Prostate gland (tissue), 2 donors: ENCODE measurements around the gene PDE11A. TPM values are rescaled to one million over a fixed set of nuclear protein-coding genes. Genes with fewer than 3 reads are reported as not detected.

Experiments
- DNase-seq: peaks from one replicate; pipeline ENCODE4 v3.0.0-alpha.2; 2019; ENCODE audit warnings: low spot score
- H3K27ac ChIP-seq, 2 donors: fragments of 200-600 bp; sonication (generic); 2 replicates each; pipeline ENCODE4 v1.5.1; 2017 to 2019
- H3K27me3 ChIP-seq: fragments of 200-600 bp; sonication (generic); replicated peaks from 2 replicates; pipeline ENCODE4 v1.5.1; 2019; ENCODE audit not compliant: insufficient read depth
- H3K36me3 ChIP-seq, 2 donors: fragments of 200-600 bp; sonication (generic); 1 replicate in 1 of 2; 2 replicates in 1 of 2; pipeline versions ENCODE4 v1.5.1 to v1.8.1; 2017 to 2019
- H3K4me1 ChIP-seq: fragments of 200-600 bp; sonication (generic); replicated peaks from 2 replicates; pipeline ENCODE4 v1.5.1; 2019
- H3K4me3 ChIP-seq, 2 donors: fragments of 200-600 bp; sonication (generic); 2 replicates each; pipeline ENCODE4 v1.5.1; 2017 to 2019
- H3K9me3 ChIP-seq: fragments of 200-600 bp; sonication (generic); 2 replicates; pipeline ENCODE4 v1.5.1; 2017
- POLR2A ChIP-seq: fragments of 450-650 bp; IDR thresholded peaks from one replicate; pipeline ENCODE4 v1.6.1; 2016; ENCODE audit warnings: antibody characterized with exemption, mild to moderate bottlenecking
- POLR2AphosphoS5 ChIP-seq: sonication (generic); formaldehyde crosslinking; IDR thresholded peaks from one replicate; pipeline ENCODE4 v1.6.1; 2017; ENCODE audit warnings: antibody characterized with exemption
- WGBS: methylation state at CpG from one replicate; pipeline ENCODE4 v1.1.5; 2018; 5-methylcytosine and 5-hydroxymethylcytosine counted together
- intact Hi-C: fragments of 100-400 bp; cut with DNase I; formaldehyde crosslinking; loops from one replicate; pipeline ENCODE4 v1.14.2; 2022
- small RNA-seq, 2 donors: library from RNA; depleted of rRNA; stranded (forward); fragments of <200 nt; gene quantifications; one replicate each; pipeline ENCODE3, GENCODE V24; 2016
- total RNA-seq, 2 donors: library from RNA; depleted of rRNA; stranded (reverse); fragments of >200 nt; gene quantifications; one replicate each; pipeline ENCODE4 v1.1.0, GENCODE V29; 2016
- TF ChIP-seq, protein P1 (sequence below), 4 experiments: fragments of 200-600 bp in 2 of 4; fragments of 450-650 bp in 2 of 4; sonication (generic) in 2 of 4; IDR thresholded peaks; 1 replicate in 3 of 4; 2 replicates in 1 of 4; pipeline ENCODE4 v1.5.1; 2016 to 2019; ENCODE audit warnings: antibody characterized with exemption in 4 of 4, mild to moderate bottlenecking in 2 of 4, moderate library complexity in 2 of 4

The PDE11A gene
- total RNA-seq, 2 donors from 2014 or later: 14.9 to 26.6 TPM

DNA sequence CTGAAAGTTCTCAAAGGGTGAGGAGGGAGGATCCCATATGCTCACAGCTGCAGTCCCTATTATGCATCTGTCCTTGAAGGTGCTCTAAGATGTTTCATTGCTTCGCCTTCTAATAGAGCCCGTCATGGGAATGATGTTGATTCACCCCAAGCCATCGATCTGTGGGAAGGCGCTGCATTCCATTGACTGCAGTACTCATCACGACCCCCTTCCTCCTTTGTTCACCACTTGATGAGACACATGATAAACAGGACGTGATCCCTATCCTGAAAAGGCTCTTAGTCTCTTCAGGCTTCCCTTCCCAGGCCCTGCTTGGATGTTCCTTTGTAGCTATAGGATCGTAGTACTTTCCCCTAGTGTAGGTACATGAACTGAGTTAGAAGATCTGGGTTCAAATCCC lies 498.2 kb downstream of the PDE11A start:
- DNase-seq: no peak

More for the DNA sequence above, 498.2 kb downstream of the PDE11A start:
- no peak overlapping the region for H3K27ac ChIP-seq
- no peaks in the 10 kb centered on the region for H3K4me1 ChIP-seq
- intact Hi-C loops: no loop called here
- WGBS: 85% methylated on average over 7 of the region's 7 CpGs
- no peaks in the 10 kb centered on the region for H3K9me3 ChIP-seq
- no peaks in the 10 kb centered on the region for H3K36me3 ChIP-seq
- no peak overlapping the region for H3K4me3 ChIP-seq
- no peaks in the 10 kb centered on the region for H3K27me3 ChIP-seq
- no peak for TF ChIP-seq POLR2AphosphoS5
- TF ChIP-seq POLR2A: no peak
- TF ChIP-seq, protein P1, sequence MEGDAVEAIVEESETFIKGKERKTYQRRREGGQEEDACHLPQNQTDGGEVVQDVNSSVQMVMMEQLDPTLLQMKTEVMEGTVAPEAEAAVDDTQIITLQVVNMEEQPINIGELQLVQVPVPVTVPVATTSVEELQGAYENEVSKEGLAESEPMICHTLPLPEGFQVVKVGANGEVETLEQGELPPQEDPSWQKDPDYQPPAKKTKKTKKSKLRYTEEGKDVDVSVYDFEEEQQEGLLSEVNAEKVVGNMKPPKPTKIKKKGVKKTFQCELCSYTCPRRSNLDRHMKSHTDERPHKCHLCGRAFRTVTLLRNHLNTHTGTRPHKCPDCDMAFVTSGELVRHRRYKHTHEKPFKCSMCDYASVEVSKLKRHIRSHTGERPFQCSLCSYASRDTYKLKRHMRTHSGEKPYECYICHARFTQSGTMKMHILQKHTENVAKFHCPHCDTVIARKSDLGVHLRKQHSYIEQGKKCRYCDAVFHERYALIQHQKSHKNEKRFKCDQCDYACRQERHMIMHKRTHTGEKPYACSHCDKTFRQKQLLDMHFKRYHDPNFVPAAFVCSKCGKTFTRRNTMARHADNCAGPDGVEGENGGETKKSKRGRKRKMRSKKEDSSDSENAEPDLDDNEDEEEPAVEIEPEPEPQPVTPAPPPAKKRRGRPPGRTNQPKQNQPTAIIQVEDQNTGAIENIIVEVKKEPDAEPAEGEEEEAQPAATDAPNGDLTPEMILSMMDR (IDR thresholded peaks at IDR 0.05): no peak

Small RNAs within 50 kb of the gene (small RNA-seq; reads per million reads assigned to genes)
- gene AC011998.1: 0 reads per million in 2 donors
- 0 reads per million in 2 donors for gene RNU6-629P

Other genes starting within 250 kb of the PDE11A start
- 10 to 100 TPM in 1 of 2 donors, 1 to 10 TPM in 1; 9.7 to 19.0 TPM for gene RBM45, start 39.7 kb upstream of the PDE11A start, total RNA-seq
- gene OSBPL6, start 121.7 kb upstream of the PDE11A start, total RNA-seq: 10 to 100 TPM in 1 of 2 donors, 1 to 10 TPM in 1; 2.4 to 10.8 TPM